PC-3 (cell line): ENCODE measurements around the gene IRF2. TPM values are rescaled to one million over a fixed set of nuclear protein-coding genes. Genes with fewer than 3 reads are reported as not detected.

Experiments
- ATAC-seq: fragments of 200-7000 bp; cut with Tn5 transposase; 2 replicates; pipeline ENCODE4 v1.9.1; 2020; ENCODE audit warnings: mild to moderate bottlenecking, moderate library complexity
- BruUV-seq: library from RNA; stranded (reverse); fragments of 400-500 nt; replicated peaks from 2 replicates; lab custom pipeline; 2021; lab: Mats Ljungman, UMichigan
- CTCF ChIA-PET: fragments of 300-600 bp; sonication (Branson Sonifier 250); formaldehyde crosslinking; loops from one replicate; lab custom pipeline; 2022; ENCODE audit warnings: antibody characterized with exemption; lab: Charles Lee
- POLR2A ChIA-PET: fragments of 300-600 bp; sonication (Branson Sonifier 250); formaldehyde crosslinking; loops from one replicate; lab custom pipeline; 2022; ENCODE audit warnings: antibody characterized with exemption; ENCODE audit not compliant: unreplicated experiment; lab: Charles Lee
- DNase-seq: peaks from one replicate; pipeline ENCODE4 v3.0.0-alpha.2; 2015
- H2AFZ ChIP-seq: fragments of 300-600 bp; sonication (generic); 2 replicates; pipeline ENCODE4 v1.6.0; 2016; ENCODE audit warnings: antibody characterized with exemption, low read length
- H3F3A ChIP-seq: fragments of 300-600 bp; sonication (generic); one replicate; pipeline ENCODE4 v1.6.0; 2017; ENCODE audit warnings: antibody characterized with exemption, low read length, control low read depth, mild to moderate bottlenecking; ENCODE audit not compliant: unreplicated experiment
- H3K27ac ChIP-seq: fragments of 300-600 bp; sonication (generic); 2 replicates; pipeline ENCODE4 v1.5.1; 2016; ENCODE audit warnings: mild to moderate bottlenecking, low read length
- H3K27me3 ChIP-seq: fragments of 300-600 bp; sonication (generic); 2 replicates; pipeline ENCODE4 v1.6.1; 2016; ENCODE audit warnings: low read length, mixed read lengths
- H3K36me3 ChIP-seq: fragments of 300-600 bp; sonication (generic); 2 replicates; pipeline ENCODE4 v1.6.1; 2016; ENCODE audit warnings: low read depth, mixed run types, low read length, mixed read lengths
- H3K4me1 ChIP-seq: fragments of 300-600 bp; sonication (generic); 2 replicates; pipeline ENCODE4 v1.5.1; 2016; ENCODE audit warnings: low read length; ENCODE audit not compliant: insufficient read depth
- H3K4me2 ChIP-seq: fragments of 300-600 bp; sonication (generic); 2 replicates; pipeline ENCODE4 v1.6.0; 2016; ENCODE audit warnings: low read length
- H3K4me3 ChIP-seq: fragments of 300-600 bp; sonication (generic); 2 replicates; pipeline ENCODE4 v1.5.1; 2016; ENCODE audit warnings: mild to moderate bottlenecking, low read length, mixed read lengths
- H3K79me2 ChIP-seq: fragments of 300-600 bp; sonication (generic); 2 replicates; pipeline ENCODE4 v1.6.1; 2017; ENCODE audit warnings: low read length, mixed read lengths
- H3K9ac ChIP-seq: fragments of 300-600 bp; sonication (generic); 2 replicates; pipeline ENCODE4 v1.6.0; 2016; ENCODE audit warnings: mild to moderate bottlenecking, low read length
- H3K9me2 ChIP-seq: fragments of 300-600 bp; sonication (generic); replicated peaks from 2 replicates; pipeline ENCODE4 v1.6.1; 2016; ENCODE audit warnings: mixed run types, low read length, mixed read lengths
- H3K9me3 ChIP-seq: fragments of 300-600 bp; sonication (generic); 2 replicates; pipeline ENCODE4 v1.6.1; 2016; ENCODE audit warnings: low read length, mixed read lengths
- H4K20me1 ChIP-seq: fragments of 300-600 bp; sonication (generic); 2 replicates; pipeline ENCODE4 v1.6.1; 2016; ENCODE audit warnings: low read length, mixed read lengths
- EZH2 ChIP-seq: fragments of 300-600 bp; sonication (generic); IDR thresholded peaks from one replicate; pipeline ENCODE4 v1.6.1; 2017; ENCODE audit warnings: antibody characterized with exemption, mild to moderate bottlenecking, low read length; ENCODE audit not compliant: unreplicated experiment
- EZH2phosphoT487 ChIP-seq: fragments of 300-600 bp; sonication (generic); IDR thresholded peaks from 2 replicates; pipeline ENCODE4 v1.6.1; 2018; ENCODE audit warnings: mild to moderate bottlenecking, antibody characterized with exemption, low read length, borderline replicate concordance
- intact Hi-C: fragments of 100-400 bp; cut with micrococcal nuclease; formaldehyde crosslinking; loops from 2 replicates; pipeline ENCODE4 v1.9.0; 2023
- total RNA-seq: library from RNA; depleted of rRNA; stranded (reverse); fragments of >200 nt; gene quantifications from 2 replicates; pipeline ENCODE4 v1.2.3, GENCODE V29; 2014
- TF ChIP-seq, protein P1 (sequence below): fragments of 300-600 bp; sonication (generic); conservative IDR thresholded peaks from 2 replicates; pipeline ENCODE4 v1.5.1; 2017; ENCODE audit warnings: antibody characterized with exemption, low read depth, mild to moderate bottlenecking, low read length

IRF2 gene
- total RNA-seq, 1 experiment from 2014 or later = 7.7 TPM

GRCh38 chr4:184503869-184504300 is 29.5 kb upstream of the IRF2 start:
- TF ChIP-seq EZH2 (no peak), EZH2phosphoT487 (no peak)
- TF ChIP-seq, protein P1, sequence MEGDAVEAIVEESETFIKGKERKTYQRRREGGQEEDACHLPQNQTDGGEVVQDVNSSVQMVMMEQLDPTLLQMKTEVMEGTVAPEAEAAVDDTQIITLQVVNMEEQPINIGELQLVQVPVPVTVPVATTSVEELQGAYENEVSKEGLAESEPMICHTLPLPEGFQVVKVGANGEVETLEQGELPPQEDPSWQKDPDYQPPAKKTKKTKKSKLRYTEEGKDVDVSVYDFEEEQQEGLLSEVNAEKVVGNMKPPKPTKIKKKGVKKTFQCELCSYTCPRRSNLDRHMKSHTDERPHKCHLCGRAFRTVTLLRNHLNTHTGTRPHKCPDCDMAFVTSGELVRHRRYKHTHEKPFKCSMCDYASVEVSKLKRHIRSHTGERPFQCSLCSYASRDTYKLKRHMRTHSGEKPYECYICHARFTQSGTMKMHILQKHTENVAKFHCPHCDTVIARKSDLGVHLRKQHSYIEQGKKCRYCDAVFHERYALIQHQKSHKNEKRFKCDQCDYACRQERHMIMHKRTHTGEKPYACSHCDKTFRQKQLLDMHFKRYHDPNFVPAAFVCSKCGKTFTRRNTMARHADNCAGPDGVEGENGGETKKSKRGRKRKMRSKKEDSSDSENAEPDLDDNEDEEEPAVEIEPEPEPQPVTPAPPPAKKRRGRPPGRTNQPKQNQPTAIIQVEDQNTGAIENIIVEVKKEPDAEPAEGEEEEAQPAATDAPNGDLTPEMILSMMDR = no peak
- intact Hi-C loops = no loop called here
- DNase-seq (no peak), ATAC-seq (no peak)
- Histone ChIP-seq H3K4me3 (no peak overlapping the region), H3K79me2 (no peaks in the 10 kb centered on the region), H3K27ac (no peak overlapping the region), H3K9ac (no peak overlapping the region), H3K9me3 (no peaks in the 10 kb centered on the region), H3F3A (no peaks in the 10 kb centered on the region), H3K27me3 (no peaks in the 10 kb centered on the region), H3K36me3 (no peaks in the 10 kb centered on the region), H3K4me2 (no peak overlapping the region), H4K20me1 (no peaks in the 10 kb centered on the region), H3K9me2 (no peaks in the 10 kb centered on the region), H2AFZ (no peak overlapping the region), H3K4me1 (no peaks in the 10 kb centered on the region)
- POLR2A ChIA-PET = no interaction called here
- CTCF ChIA-PET = no interaction called here
- no TSS peak for BruUV-seq

DNA sequence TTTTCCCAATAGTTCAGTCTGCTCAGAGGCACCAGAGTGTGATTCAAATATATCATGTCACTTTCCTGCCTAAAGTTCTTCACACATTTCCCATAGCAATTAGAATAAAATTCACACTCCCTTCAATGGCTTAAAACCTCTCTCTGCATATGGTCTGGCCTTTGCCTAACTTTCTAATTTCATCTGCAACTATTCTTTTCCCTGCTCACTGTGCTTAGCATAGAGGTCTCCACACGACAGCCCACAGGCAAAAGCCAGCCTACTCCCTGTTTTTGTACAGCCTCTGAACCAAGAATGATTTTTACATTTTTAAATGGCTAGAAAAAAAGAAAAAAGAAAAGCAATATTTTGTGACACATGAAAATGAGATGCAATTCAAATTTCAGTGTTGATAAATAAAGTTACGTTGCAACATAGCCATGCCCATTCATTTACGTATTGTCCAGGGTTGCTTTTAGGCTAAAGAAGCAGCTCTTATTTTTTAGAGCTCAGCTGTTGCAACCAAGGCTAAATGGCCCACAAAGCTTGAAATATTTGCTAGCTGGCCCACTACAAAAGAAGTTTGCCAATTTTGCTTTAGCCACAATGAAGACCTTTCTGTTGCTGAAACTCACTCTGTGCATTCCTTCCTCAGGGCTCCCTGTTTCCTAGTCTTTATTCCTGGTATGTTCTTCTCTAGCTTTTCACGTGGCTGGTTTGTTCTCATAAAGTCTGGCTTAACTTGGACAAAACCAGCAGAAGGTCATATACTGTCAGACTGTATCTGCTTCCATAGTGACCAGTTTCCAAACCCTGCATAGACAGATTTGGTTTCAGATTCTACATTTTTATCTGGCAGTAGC is 26.6 kb upstream of the IRF2 start:
- Histone ChIP-seq H3F3A (no peaks in the 10 kb centered on the region), H3K9me3 (no peaks in the 10 kb centered on the region), H3K4me2 (no peak overlapping the region), H3K36me3 (no peaks in the 10 kb centered on the region), H3K27ac (no peak overlapping the region), H3K4me1 (no peaks in the 10 kb centered on the region), H3K9ac (no peak overlapping the region), H2AFZ (no peak overlapping the region), H3K4me3 (no peak overlapping the region), H3K9me2 (no peaks in the 10 kb centered on the region), H3K79me2 (no peaks in the 10 kb centered on the region), H3K27me3 (no peaks in the 10 kb centered on the region), H4K20me1 (no peaks in the 10 kb centered on the region)
- TF ChIP-seq EZH2 = no peak
- TF ChIP-seq EZH2phosphoT487 = no peak
- TF ChIP-seq, protein P1 = no peak
- BruUV-seq = no TSS peak
- DNase-seq (no peak), ATAC-seq (no peak)
- ChIA-PET POLR2A (no interaction called here), CTCF (no interaction called here)
- intact Hi-C loops = no loop called here

DNA sequence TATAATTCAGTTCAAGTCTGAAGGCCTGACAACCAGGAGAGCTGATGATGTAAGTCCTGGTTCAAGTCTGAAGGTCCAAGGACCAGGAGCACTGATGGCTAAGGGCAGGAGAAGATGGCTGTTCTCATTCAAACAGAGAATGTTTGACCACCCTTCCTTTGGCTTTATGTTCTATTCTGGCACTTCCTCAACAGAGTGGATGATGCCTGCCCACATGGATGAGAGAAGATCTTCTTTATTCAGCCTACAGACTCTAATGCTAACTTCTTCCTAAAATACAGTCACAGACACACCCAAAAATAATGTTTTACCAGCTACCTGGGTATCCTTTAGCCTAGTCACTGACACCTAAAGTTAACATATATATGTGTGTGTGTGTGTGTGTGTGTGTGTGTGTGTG is 25.6 kb upstream of the IRF2 start:
- H3F3A ChIP-seq = no peaks in the 10 kb centered on the region
- DNase-seq (no peak), ATAC-seq (no peak)
- H3K79me2 ChIP-seq = no peaks in the 10 kb centered on the region
- no peak overlapping the region for H3K4me2 ChIP-seq
- CTCF ChIA-PET = no interaction called here
- no peak overlapping the region for H3K4me3 ChIP-seq
- no TSS peak for BruUV-seq
- H4K20me1 ChIP-seq = no peaks in the 10 kb centered on the region
- no peak overlapping the region for H2AFZ ChIP-seq
- no peaks in the 10 kb centered on the region for H3K4me1 ChIP-seq
- no peak overlapping the region for H3K27ac ChIP-seq
- H3K9me2 ChIP-seq = no peaks in the 10 kb centered on the region
- intact Hi-C loops = no loop called here
- no peaks in the 10 kb centered on the region for H3K27me3 ChIP-seq
- TF ChIP-seq EZH2 = no peak
- TF ChIP-seq EZH2phosphoT487 = no peak
- TF ChIP-seq, protein P1 = no peak
- H3K9me3 ChIP-seq = no peaks in the 10 kb centered on the region
- H3K36me3 ChIP-seq = no peaks in the 10 kb centered on the region
- no peak overlapping the region for H3K9ac ChIP-seq
- POLR2A ChIA-PET = no interaction called here
